NCI-H524 treated with DMSO at 0.1 percent for 48 hours (cell line): ENCODE measurements around the gene ADAM11.

ENCODE experiments used
- DNase-seq: peaks from one replicate; lab custom pipeline; 2025; lab: John Stamatoyannopoulos, UW

The ADAM11 gene

DNA sequence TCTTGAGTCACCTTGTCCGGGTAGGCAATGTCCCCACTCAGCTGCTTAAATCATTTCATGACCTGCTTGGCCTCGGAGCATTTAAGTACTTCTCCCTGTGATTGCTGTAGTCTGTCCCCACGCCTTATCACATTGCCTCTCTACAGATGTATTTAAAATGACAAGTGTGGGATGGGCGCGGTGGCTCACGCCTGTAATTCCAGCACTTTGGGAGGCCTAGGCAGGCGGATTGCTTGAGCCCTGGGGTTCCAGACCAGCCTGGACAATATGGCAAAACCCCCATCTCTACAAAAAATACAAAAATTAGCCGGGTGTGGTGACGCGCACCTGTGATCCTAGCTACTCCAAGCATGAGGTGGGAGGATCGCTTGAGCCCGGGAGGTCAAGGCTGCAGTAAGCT is 72.6 kb downstream of the ADAM11 start:
- DNase-seq, result no peak
